A549 treated with CpdA at 1 μM for 4 hours (cell line): ENCODE results near the gene RGPD5. TPM values are rescaled to one million over a fixed set of nuclear protein-coding genes. Genes with fewer than 3 reads are reported as not detected.

ENCODE experiments used
- total RNA-seq: library from RNA; stranded (reverse); fragments of 200-300 nt; extraction: Qiagen RNA extraction; gene quantifications from 5 replicates; pipeline ENCODE4 v1.2.3, GENCODE V29; 2022; ENCODE audit warnings: low read depth

Gene RGPD5
- total RNA-seq: 5.7 to 10.1 TPM (median 7.4 TPM) in 5 replicates

GRCh38 chr2:109794074-109794737 is at the start of gene RGPD5:
RGPD5 (plus strand) TSS chr2:109794305; CDS start chr2:109794466, 161 bp downstream.

GRCh38 chr2:109898462-109899336 is 104.6 kb downstream of the RGPD5 start, which contains the start of gene LIMS3:
LIMS3 (plus strand) TSS chr2:109898688; CDS start chr2:109898729, 41 bp downstream.

Other genes with a start within 250 kb of the RGPD5 start
- gene SEPTIN10, start 180.3 kb upstream of the RGPD5 start, total RNA-seq: 40.9 to 72.2 TPM (median 55.0 TPM) in 5 replicates
- 16.3 to 18.9 TPM (median 17.6 TPM) in 5 replicates for gene SOWAHC, start 179.9 kb upstream of the RGPD5 start, total RNA-seq
- gene LIMS3, start 104.4 kb downstream of the RGPD5 start, total RNA-seq: not detected in 5 replicates